GM12874 (cell line): ENCODE results near the gene CCL14.

Experiments
- TF ChIP-seq, protein P1 (sequence below): IDR thresholded peaks from 2 replicates; pipeline ENCODE4 v1.5.1; 2011; ENCODE audit warnings: low read depth, mild to moderate bottlenecking, control low read depth, low read length, moderate library complexity; ENCODE audit not compliant: insufficient read depth

Gene CCL14

DNA sequence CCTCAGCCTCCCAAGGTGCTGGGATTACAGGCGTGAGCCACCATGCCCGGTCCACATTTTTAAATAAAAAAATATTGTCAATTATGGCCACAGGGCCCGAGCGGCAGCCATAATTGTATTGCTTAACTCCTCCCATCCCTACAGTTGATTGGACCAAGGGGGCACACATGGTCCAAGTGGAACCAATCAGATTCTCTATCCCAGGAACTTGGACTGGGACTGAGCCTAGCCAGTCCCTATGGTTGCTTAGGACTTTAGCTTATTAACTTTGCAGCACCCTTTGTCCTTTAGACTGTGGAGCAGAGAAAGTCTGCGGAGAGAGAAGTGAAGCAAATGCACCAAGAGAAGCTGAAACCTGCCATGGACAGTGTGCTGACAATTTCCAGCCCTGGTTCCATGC, 50.5 kb downstream of the CCL14 start:
- TF ChIP-seq, protein P1, sequence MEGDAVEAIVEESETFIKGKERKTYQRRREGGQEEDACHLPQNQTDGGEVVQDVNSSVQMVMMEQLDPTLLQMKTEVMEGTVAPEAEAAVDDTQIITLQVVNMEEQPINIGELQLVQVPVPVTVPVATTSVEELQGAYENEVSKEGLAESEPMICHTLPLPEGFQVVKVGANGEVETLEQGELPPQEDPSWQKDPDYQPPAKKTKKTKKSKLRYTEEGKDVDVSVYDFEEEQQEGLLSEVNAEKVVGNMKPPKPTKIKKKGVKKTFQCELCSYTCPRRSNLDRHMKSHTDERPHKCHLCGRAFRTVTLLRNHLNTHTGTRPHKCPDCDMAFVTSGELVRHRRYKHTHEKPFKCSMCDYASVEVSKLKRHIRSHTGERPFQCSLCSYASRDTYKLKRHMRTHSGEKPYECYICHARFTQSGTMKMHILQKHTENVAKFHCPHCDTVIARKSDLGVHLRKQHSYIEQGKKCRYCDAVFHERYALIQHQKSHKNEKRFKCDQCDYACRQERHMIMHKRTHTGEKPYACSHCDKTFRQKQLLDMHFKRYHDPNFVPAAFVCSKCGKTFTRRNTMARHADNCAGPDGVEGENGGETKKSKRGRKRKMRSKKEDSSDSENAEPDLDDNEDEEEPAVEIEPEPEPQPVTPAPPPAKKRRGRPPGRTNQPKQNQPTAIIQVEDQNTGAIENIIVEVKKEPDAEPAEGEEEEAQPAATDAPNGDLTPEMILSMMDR: no peak

DNA sequence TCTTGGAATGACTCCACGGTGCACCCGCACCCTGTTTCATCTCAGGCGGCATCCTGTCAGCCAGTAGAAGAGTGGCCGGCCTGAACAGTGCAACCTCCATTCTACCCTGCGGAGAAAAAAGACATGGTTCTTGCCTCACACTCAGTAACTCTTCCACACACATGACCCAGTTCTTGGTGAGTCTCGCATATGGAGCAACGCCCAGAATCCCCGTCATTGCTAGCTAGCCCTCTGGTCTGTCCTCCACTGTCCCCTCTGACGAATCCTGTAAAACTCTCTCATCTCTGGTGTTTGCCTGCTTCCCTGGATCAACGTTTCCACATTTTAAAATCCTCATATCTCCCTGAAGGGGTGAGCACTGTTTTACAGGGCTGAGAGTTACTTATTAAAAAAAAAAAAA, 51.8 kb downstream of the CCL14 start:
- TF ChIP-seq, protein P1: no peak
